IPS-20b (cell line): ENCODE measurements around the gene CD99.

Source experiments
- H3K27ac ChIP-seq: one replicate; pipeline ENCODE4 v1.5.1; 2013; ENCODE audit warnings: low read length
- H3K27me3 ChIP-seq: 2 replicates; pipeline ENCODE4 v1.6.1; 2013; ENCODE audit warnings: mild to moderate bottlenecking, low read length, inconsistent platforms; ENCODE audit not compliant: insufficient read depth
- H3K36me3 ChIP-seq: 2 replicates; pipeline ENCODE4 v1.6.1; 2013; ENCODE audit warnings: low read depth, mild to moderate bottlenecking, inconsistent platforms, low read length, moderate library complexity; ENCODE audit not compliant: insufficient read depth
- H3K4me1 ChIP-seq: 2 replicates; pipeline ENCODE4 v1.6.1; 2013; ENCODE audit warnings: mild to moderate bottlenecking, control low read depth, inconsistent platforms, low read length, moderate library complexity; ENCODE audit not compliant: insufficient read depth
- H3K4me3 ChIP-seq: 2 replicates; pipeline ENCODE4 v1.5.1; 2013; ENCODE audit warnings: mild to moderate bottlenecking, low read length, inconsistent platforms
- H3K9ac ChIP-seq: 2 replicates; pipeline ENCODE4 v1.6.1; 2013; ENCODE audit warnings: low read depth, mild to moderate bottlenecking, inconsistent platforms, low read length, moderate library complexity
- H3K9me3 ChIP-seq: 2 replicates; pipeline ENCODE4 v1.6.1; 2013; ENCODE audit warnings: mild to moderate bottlenecking, low read depth, low read length, inconsistent platforms; ENCODE audit not compliant: insufficient read depth

CD99 gene

DNA sequence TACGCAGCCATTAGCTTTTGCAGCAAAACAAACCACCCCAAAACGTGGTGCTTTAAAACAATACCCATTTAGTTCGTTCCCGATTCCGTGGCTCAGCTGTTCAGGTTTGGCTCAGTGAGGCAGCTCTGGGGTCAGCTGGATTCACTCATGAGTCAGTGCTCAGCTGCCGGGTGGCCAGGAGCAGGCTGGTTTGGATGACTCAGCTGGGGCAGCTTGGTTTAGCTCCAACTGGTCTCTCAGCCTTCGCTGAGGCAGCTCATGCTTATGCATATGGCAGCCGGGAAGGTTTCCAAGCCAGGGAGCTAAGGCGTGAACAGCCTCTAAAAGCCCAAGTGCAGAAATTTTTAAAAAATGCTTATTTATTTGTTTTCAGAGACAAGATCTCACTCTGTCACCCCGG, 13.3 kb upstream of the CD99 start:
- Histone ChIP-seq H3K4me1 (no peaks in the 10 kb centered on the region), H3K27ac (no peak overlapping the region), H3K9ac (no peak overlapping the region), H3K4me3 (no peak overlapping the region), H3K9me3 (no peaks in the 10 kb centered on the region), H3K27me3 (no peaks in the 10 kb centered on the region), H3K36me3 (no peaks in the 10 kb centered on the region)

DNA sequence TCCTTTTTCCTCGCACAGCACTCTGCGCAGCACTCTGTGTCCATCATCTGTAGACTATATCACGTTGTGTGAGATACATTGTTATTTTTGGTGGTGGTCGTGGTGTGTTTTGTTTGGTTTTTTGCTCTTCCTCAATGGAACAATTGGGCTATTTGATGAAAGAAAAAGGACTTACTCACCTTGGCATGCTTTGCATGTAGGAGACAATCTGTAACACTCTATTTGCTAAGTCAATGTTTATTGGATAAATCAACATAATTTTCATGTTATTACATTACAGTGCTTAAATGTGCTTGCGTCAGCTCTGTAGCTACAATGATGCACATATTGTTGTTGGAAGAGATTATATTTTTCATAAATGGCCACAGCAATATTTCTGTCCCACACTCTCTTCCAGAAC, 12.5 kb upstream of the CD99 start:
- Histone ChIP-seq H3K27me3 (no peaks in the 10 kb centered on the region), H3K9ac (no peak overlapping the region), H3K4me3 (no peak overlapping the region), H3K4me1 (no peaks in the 10 kb centered on the region), H3K36me3 (no peaks in the 10 kb centered on the region), H3K27ac (no peak overlapping the region), H3K9me3 (no peaks in the 10 kb centered on the region)

DNA sequence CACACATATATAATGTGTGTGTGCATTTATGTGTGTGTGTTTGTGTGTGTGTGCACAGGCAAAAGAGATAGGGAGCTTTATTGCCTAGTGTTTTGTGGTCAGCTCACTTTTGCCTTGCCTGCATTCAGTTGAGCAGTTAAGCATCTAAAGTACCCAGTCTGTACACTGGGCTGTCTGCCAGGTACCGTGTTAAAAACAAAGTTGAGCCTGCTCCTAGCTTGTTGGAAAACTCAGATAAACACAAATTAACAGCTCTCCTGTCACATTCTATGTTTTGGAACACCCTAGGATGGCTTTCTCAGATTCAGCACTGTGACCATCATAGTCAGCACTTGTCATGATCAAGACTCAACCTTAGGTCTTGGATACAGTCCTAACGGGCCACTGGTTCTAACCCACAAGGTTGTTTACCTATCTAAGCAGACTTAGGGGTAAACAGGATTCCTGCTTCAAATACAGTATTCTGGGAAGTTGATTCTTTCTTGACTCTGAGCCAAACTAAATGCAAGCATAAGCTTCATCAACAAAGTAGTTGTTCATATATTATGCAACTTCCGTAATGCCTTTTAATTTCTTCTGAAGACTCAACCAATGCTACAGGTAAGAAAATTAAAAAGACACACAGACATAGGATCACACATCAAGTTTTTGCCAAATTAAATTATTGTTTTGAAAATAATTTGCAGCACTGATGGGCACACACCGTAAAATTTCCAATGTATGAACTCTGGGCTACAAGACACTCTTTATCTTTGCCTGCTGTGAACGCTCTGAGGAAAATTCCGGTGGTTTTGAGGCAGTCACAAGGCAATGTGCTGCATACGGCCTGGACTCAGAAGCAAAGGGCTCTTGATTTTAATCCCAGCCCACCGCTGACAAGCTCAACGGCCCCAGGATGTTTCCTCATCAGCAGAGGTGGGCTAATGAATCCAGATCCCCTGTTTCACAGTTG, 11.3 kb upstream of the CD99 start:
- H3K27me3 ChIP-seq = no peaks in the 10 kb centered on the region
- H3K36me3 ChIP-seq = no peaks in the 10 kb centered on the region
- no peak overlapping the region for H3K4me3 ChIP-seq
- no peaks in the 10 kb centered on the region for H3K9me3 ChIP-seq
- no peak overlapping the region for H3K9ac ChIP-seq
- H3K27ac ChIP-seq = no peak overlapping the region
- no peaks in the 10 kb centered on the region for H3K4me1 ChIP-seq

DNA sequence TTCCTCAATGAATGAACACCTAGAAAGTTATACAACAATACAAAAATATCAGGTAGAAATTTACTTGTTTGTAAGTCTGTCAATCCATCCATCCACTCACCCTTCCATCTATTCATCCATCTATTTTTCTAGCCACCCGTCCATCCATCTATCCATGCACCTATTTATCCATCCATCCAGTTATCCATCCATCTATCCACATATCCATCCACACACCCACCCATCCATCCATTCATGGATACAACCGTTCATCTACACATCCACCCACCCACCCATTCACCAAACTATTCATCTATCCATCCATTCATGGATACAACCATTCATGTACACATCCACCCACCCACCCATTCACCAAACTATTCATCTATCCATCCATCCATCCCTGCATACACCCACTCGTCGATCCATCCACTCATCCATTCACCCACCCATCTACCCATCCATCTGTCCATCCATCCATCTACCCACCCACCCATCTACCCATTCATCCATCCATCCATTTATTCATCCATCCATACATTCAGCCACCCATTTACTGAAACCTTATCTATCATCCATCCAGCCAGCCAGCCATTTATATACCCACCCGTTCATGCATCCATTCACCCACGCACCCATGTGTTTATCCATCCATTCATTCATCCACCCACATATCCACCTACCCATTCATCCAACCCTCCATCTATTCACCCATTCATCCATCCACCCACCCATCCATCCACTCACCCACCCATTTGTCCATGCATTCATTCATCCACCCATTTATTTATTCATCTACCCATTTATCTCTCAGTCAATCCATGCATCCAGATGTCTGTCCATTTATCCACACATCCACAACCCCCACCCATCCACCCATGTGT, 10.4 kb upstream of the CD99 start:
- Histone ChIP-seq H3K9ac (no peak overlapping the region), H3K4me1 (no peaks in the 10 kb centered on the region), H3K9me3 (no peaks in the 10 kb centered on the region), H3K27ac (no peak overlapping the region), H3K36me3 (no peaks in the 10 kb centered on the region), H3K27me3 (no peaks in the 10 kb centered on the region), H3K4me3 (no peak overlapping the region)

DNA sequence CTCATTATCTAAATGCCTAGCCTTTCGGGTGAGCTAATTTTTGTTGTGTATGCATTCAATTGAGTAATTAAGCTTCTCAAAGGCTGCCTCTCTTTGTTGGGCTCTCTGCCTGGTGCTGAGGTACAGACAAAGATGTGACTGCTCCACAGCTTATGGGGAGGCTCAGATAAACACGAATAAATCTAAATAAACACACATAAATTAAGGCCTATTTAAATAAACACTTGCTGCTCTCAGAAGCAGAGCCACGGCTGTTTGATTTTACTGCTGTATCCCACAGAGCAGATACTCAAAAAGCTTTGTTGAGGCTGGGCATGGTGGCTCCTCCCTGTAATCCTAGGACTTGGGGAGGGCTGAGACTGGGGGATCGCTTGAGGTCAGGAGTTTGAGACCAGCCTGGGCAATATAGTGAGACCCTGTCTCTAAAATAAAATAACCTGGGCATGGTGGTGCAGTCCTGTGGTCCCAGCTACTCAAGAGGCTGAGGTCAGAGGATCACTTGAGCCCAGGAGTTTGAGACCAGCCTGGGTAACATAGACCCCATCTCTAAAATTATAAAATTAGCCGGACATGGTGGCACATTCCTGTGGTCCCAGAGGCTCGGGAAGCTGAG, 8.4 kb upstream of the CD99 start:
- H3K9ac ChIP-seq = no peak overlapping the region
- H3K9me3 ChIP-seq = no peaks in the 10 kb centered on the region
- no peak overlapping the region for H3K4me3 ChIP-seq
- no peaks in the 10 kb centered on the region for H3K36me3 ChIP-seq
- no peaks in the 10 kb centered on the region; the same call in 1 of the 2 replicates for H3K4me1 ChIP-seq
- H3K27me3 ChIP-seq = peaks cover 3% of the 10 kb centered on the region; the same call in 1 of the 2 replicates
- H3K27ac ChIP-seq = no peak overlapping the region

DNA sequence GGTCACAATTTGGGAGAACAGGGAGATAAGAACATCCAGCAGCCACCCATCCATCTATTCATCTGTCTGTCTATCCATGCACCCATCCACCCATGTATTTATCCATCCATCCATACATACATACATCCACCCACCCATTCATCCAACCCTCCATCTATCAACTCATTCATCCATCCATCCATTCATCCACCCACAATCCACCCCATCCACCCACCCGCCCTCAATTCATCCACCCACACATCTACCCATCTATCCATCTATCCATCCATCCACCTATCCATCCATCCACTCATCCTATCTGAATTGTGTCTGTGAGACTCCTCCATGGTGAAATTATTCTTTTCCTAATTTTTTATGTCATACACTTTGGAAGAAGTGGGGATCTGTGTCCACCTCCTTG, 6.8 kb upstream of the CD99 start:
- Histone ChIP-seq H3K4me3 (no peak overlapping the region), H3K9ac (no peak overlapping the region), H3K4me1 (no peaks in the 10 kb centered on the region; the same call in 1 of the 2 replicates)

DNA sequence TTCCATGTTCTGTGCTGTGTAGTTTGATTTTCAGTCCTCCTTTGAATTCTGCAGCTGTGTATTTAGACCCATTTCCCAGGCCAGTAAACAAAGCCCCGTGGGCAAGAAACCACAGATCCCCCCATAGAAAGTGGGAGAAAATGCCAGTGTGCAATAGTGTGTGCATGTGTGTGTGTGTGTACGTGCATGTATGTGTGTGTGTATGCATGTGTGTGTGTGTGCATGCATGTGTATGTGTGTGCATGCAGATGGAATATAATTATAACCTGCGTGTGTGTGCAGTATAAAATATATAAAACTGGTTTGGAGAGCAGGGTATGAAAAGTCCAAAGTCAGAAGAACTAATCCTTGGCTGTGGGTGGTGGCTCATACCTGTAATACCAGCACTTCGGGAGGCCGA, 5.2 kb upstream of the CD99 start:
- no peaks in the 10 kb centered on the region; the same call in 1 of the 2 replicates for H3K4me1 ChIP-seq
- H3K27ac ChIP-seq = no peak overlapping the region
- H3K4me3 ChIP-seq = no peak overlapping the region
- H3K9me3 ChIP-seq = no peaks in the 10 kb centered on the region
- peaks cover 24% of the 10 kb centered on the region for H3K27me3 ChIP-seq
- no peaks in the 10 kb centered on the region for H3K36me3 ChIP-seq
- H3K9ac ChIP-seq = no peak overlapping the region

More for the DNA sequence above, 6.8 kb upstream of the CD99 start:
- H3K27me3 ChIP-seq = peaks cover 8% of the 10 kb centered on the region
- no peaks in the 10 kb centered on the region for H3K36me3 ChIP-seq
- H3K27ac ChIP-seq = no peak overlapping the region
- H3K9me3 ChIP-seq = no peaks in the 10 kb centered on the region

DNA sequence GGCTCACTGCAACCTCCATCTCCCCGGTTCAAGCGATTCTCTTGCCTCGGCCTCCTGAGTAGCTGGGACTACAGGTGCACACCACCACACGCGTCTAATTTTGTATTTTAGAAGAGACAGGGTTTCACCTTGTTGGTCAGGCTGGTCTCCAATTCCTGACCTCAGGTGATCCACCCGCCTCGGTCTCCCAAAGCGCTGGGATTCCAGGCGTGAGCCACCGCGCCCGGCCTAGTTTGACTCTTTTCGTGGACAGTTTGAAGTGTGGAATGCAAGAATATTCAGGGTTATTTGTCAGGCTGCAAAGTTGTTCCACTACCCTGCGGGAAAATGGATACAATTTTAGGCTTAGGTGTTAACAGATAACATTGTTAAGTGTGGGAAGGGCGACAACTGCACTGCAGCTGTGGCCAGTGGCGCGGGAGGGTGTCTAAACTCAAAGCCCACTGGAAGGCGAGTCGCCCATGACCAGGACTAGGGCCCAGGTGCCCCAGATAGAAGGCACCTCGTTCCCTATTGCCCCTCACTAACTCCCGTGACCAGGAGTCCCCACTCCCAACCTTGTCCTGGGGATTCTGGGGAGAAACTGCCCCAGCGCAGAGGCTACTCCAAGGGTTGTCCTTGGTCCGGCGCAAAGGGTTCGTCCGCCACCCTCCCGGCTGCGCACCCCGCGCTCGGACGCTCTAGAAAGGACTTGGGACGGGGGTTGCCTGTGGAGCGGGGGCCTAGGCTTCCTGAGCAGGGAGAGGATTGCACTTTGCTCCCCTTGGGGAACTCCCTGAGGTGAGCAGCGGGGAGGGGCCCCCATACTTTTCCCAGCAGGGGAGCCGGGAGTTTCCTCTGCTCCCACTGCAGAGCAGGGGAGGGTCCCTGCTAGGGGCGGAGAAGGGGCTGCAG, 1.1 kb upstream of the CD99 start:
- H3K27me3 ChIP-seq = peaks cover 66% of the 10 kb centered on the region
- H3K9ac ChIP-seq = peak overlapping the region; percentile 48; the same call in 1 of the 2 replicates
- H3K27ac ChIP-seq = no peak overlapping the region
- H3K36me3 ChIP-seq = no peaks in the 10 kb centered on the region
- H3K9me3 ChIP-seq = no peaks in the 10 kb centered on the region
- H3K4me1 ChIP-seq = peaks cover 3% of the 10 kb centered on the region; the same call in 1 of the 2 replicates
- H3K4me3 ChIP-seq = peak overlapping the region; percentile 74; the same call in 1 of the 2 replicates

DNA sequence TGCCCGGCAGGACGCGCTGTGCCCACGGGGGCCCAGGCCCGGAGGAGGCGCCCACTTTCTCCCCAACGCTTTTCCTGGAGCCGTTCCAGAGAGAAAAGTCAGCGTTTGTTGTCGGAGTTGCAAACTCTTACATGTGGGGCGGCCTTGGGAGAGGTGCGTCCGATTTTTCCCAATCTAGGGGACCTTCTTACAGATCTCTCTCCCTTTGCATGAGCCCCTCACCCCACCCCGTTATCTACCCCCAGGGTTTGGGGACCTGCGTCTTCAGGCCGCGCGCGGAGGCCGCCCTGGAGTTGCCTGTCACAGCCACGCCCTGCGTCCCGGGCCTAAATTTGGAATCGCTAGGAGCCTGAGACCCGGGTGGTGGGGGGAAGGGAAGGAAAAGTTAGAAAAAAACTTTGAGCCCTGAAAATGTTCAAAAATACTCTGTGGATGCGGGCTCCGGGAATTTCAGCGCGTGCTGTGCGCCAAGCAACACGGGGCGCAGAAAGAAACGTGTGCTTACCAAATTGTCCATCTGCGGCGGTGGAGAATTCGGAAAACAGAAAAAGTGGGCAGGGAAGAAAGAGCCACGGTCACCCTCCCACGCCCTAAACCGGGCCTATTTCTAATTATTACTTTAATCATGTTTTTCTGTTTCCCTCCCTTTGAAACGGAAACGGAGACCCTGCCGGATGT, 587 bp downstream of the CD99 start:
- H3K27me3 ChIP-seq = peaks cover 68% of the 10 kb centered on the region
- H3K9me3 ChIP-seq = no peaks in the 10 kb centered on the region
- H3K4me3 ChIP-seq = peak overlapping the region; percentile 74
- no peaks in the 10 kb centered on the region for H3K36me3 ChIP-seq
- peaks cover 3% of the 10 kb centered on the region; the same call in 1 of the 2 replicates for H3K4me1 ChIP-seq
- H3K27ac ChIP-seq = no peak overlapping the region
- peak overlapping the region; percentile 65; the same call in 1 of the 2 replicates for H3K9ac ChIP-seq
